GM12878 (cell line): ENCODE results near the gene CD72. TPM values are rescaled to one million over a fixed set of nuclear protein-coding genes. Genes with fewer than 3 reads are reported as not detected.

Experiments
- ATF3 ChIP-seq: IDR thresholded peaks from 2 replicates; pipeline ENCODE4 v1.6.1; 2011; ENCODE audit warnings: low read depth, mild to moderate bottlenecking, low read length, moderate library complexity, borderline replicate concordance; ENCODE audit errors: extremely low read depth
- CBX5 ChIP-seq: sonication (generic); IDR thresholded peaks from 2 replicates; pipeline ENCODE4 v1.6.1; 2016; ENCODE audit warnings: low read depth, moderate library complexity, mild to moderate bottlenecking, inconsistent platforms
- CEBPB ChIP-seq, 2 experiments: fragments of 150-350 bp in 1 of 2; IDR thresholded peaks; 2 replicates each; pipeline ENCODE4 v1.6.1; 2012 to 2014; ENCODE audit warnings: low read depth in 2 of 2, low read length in 2 of 2, borderline replicate concordance in 1 of 2, inconsistent platforms in 1 of 2
- CHD1 ChIP-seq: IDR thresholded peaks from 2 replicates; pipeline ENCODE4 v1.6.1; 2012; ENCODE audit warnings: low read depth, low read length, improper control_type of control experiment
- CHD4 ChIP-seq: fragments of 200-600 bp; sonication (generic); IDR thresholded peaks from 2 replicates; pipeline ENCODE4 v1.6.1; 2016; ENCODE audit warnings: mild to moderate bottlenecking
- ESRRA ChIP-seq: IDR thresholded peaks from 2 replicates; pipeline ENCODE4 v1.6.1; 2012; ENCODE audit warnings: mild to moderate bottlenecking, low read length, improper control_type of control experiment
- GABPA ChIP-seq: IDR thresholded peaks from 2 replicates; pipeline ENCODE4 v1.6.1; 2014; ENCODE audit warnings: antibody characterized with exemption, low read depth, mild to moderate bottlenecking, inconsistent platforms
- GATAD2B ChIP-seq: fragments of 450-650 bp; conservative IDR thresholded peaks from 2 replicates; pipeline ENCODE4 v1.6.1; 2017; ENCODE audit warnings: low read depth, mild to moderate bottlenecking, moderate library complexity
- HDAC2 ChIP-seq: fragments of 200-600 bp; sonication (generic); IDR thresholded peaks from 2 replicates; pipeline ENCODE4 v1.6.1; 2017
- NFXL1 ChIP-seq: fragments of 450-650 bp; IDR thresholded peaks from 2 replicates; pipeline ENCODE4 v1.6.1; 2017; ENCODE audit warnings: antibody characterized with exemption, mild to moderate bottlenecking, borderline replicate concordance
- NFYA ChIP-seq: IDR thresholded peaks from 2 replicates; pipeline ENCODE4 v1.6.1; 2011; ENCODE audit warnings: low read depth, mild to moderate bottlenecking, low read length, improper control_type of control experiment, borderline replicate concordance
- PKNOX1 ChIP-seq: fragments of 450-650 bp; IDR thresholded peaks from 2 replicates; pipeline ENCODE4 v1.6.1; 2016; ENCODE audit warnings: mild to moderate bottlenecking
- REST ChIP-seq: IDR thresholded peaks from 2 replicates; pipeline ENCODE4 v1.6.1; 2012; ENCODE audit warnings: mild to moderate bottlenecking, low read depth, low read length
- RUNX3 ChIP-seq: IDR thresholded peaks from 2 replicates; pipeline ENCODE4 v1.6.1; 2012; ENCODE audit warnings: low read length, inconsistent platforms
- SMAD1 ChIP-seq: fragments of 450-650 bp; IDR thresholded peaks from 2 replicates; pipeline ENCODE4 v1.6.1; 2018; ENCODE audit warnings: mild to moderate bottlenecking, low read depth; ENCODE audit not compliant: partially characterized antibody
- SMARCA5 ChIP-seq: fragments of 450-650 bp; IDR thresholded peaks from 2 replicates; pipeline ENCODE4 v1.6.1; 2017; ENCODE audit warnings: mild to moderate bottlenecking
- TCF3 ChIP-seq: IDR thresholded peaks from 2 replicates; pipeline ENCODE4 v1.6.1; 2012; ENCODE audit warnings: low read depth, mild to moderate bottlenecking, low read length, borderline replicate concordance; ENCODE audit not compliant: insufficient read depth
- USF1 ChIP-seq: IDR thresholded peaks from 2 replicates; pipeline ENCODE4 v1.6.1; 2011; ENCODE audit warnings: borderline replicate concordance, low read depth, mild to moderate bottlenecking, moderate library complexity, mixed read lengths, low read length; ENCODE audit not compliant: insufficient read depth; ENCODE audit errors: extremely low read length
- ZNF687 ChIP-seq: fragments of 450-650 bp; IDR thresholded peaks from 2 replicates; pipeline ENCODE4 v1.6.1; 2017; ENCODE audit warnings: mild to moderate bottlenecking, moderate library complexity
- polyA plus RNA-seq, 11 experiments: library from polyadenylated mRNA; depleted of rRNA in 4 of 11; unstranded in 6 of 11; stranded (reverse) in 5 of 11; fragments of >200 nt; fragmentation: Nextera tagmentation in 4 of 11; fragmentation: Illumina TruSeq in 1 of 11; extraction: Ambion mirVana in 4 of 11; extraction: Trizol in 1 of 11; gene quantifications; 1 replicate in 1 of 11; 2 replicates in 10 of 11; pipeline versions ENCODE4 v1.2.1 to v1.2.3, GENCODE V29; 2011 to 2016; ENCODE audit warnings: inconsistent platforms in 2 of 11, missing spikeins in 2 of 11, low read depth in 1 of 11
- total RNA-seq, 4 experiments: library from RNA; depleted of rRNA in 3 of 4; stranded (reverse); fragments of >200 nt in 3 of 4; fragmentation: Illumina TruSeq in 1 of 4; extraction: Trizol in 1 of 4; gene quantifications; 2 replicates each; pipeline versions ENCODE4 v1.2.1 to v1.2.3, GENCODE V29; 2013 to 2021

The CD72 gene
- total and polyA plus RNA-seq, 10 of the 15 experiments (the other 5 are each of a cell fraction or from before 2014, with no cell fraction given), result 2.1 to 14.2 (median 4.4) TPM

- TF ChIP-seq CEBPB (IDR thresholded peaks at IDR 0.05; ENCODE audit: borderline replicate concordance in 1 of 2, low read depth in 2 of 2, low read length in 2 of 2), result peak in 1 of 2 experiments; percentile 53; a peak in 1 of 4 replicates
- TF ChIP-seq TCF3, result no peak
- peak; percentile 55; the same call in 1 of the 2 replicates for TF ChIP-seq PKNOX1
- TF ChIP-seq SMARCA5, result no peak
- TF ChIP-seq CHD1, result no peak
- TF ChIP-seq GATAD2B, result no peak
- no peak for TF ChIP-seq ESRRA
- no peak for TF ChIP-seq ZNF687
- no peak for TF ChIP-seq NFXL1
- 0 out of 2 replicates have a peak, but pooled peaks have one; percentile 10 for TF ChIP-seq GABPA
- TF ChIP-seq NFYA, result no peak
- peak; percentile 60; the same call in 1 of the 2 replicates for TF ChIP-seq RUNX3
- TF ChIP-seq SMAD1, result no peak
- TF ChIP-seq CBX5, result no peak
- TF ChIP-seq HDAC2, result no peak
- no peak for TF ChIP-seq CHD4
- TF ChIP-seq REST, result no peak
- TF ChIP-seq ATF3, result no peak
- no peak for TF ChIP-seq USF1
Observed at GRCh38 chr9:35570709-35571504, 47.3 kb downstream of the CD72 start (continued).
